SK-N-MC (cell line): ENCODE data around the gene ADGRA1.

ENCODE experiments used
- DNase-seq: peaks from one replicate; pipeline ENCODE4 v3.0.0-alpha.2; 2011; ENCODE audit warnings: low read depth, low spot score
- H3K27ac ChIP-seq: fragments of 200-600 bp; sonication (generic); 2 replicates; pipeline ENCODE4 v1.5.1; 2016; ENCODE audit warnings: mixed run types
- H3K36me3 ChIP-seq: fragments of 200-600 bp; sonication (generic); 2 replicates; pipeline ENCODE4 v1.6.1; 2017; ENCODE audit warnings: antibody characterized with exemption, low read length, mixed read lengths; ENCODE audit not compliant: insufficient read depth
- H3K4me3 ChIP-seq: fragments of 200-600 bp; sonication (generic); 2 replicates; pipeline ENCODE4 v1.5.1; 2016
- H3K9ac ChIP-seq: fragments of 200-600 bp; sonication (generic); 2 replicates; pipeline ENCODE4 v1.8.0; 2017; ENCODE audit warnings: mixed run types, mixed read lengths; ENCODE audit not compliant: insufficient read length
- H3K9me3 ChIP-seq: fragments of 200-600 bp; sonication (generic); 2 replicates; pipeline ENCODE4 v1.6.1; 2017; ENCODE audit warnings: low read depth, mild to moderate bottlenecking, antibody characterized with exemption, low read length, moderate library complexity, mixed read lengths
- EZH2 ChIP-seq: fragments of 200-600 bp; sonication (generic); IDR thresholded peaks from one replicate; pipeline ENCODE4 v1.6.1; 2017; ENCODE audit warnings: antibody characterized with exemption
- FOXP2 ChIP-seq: optimal IDR thresholded peaks from 2 replicates; pipeline ENCODE3; 2011; ENCODE audit warnings: mild to moderate bottlenecking, moderate library complexity; ENCODE audit not compliant: insufficient read depth; ENCODE audit errors: extremely low read length, control extremely low read depth
- POLR2AphosphoS5 ChIP-seq: IDR thresholded peaks from 2 replicates; pipeline ENCODE4 v1.6.1; 2012; ENCODE audit warnings: mild to moderate bottlenecking, low read depth, low read length, borderline replicate concordance

The ADGRA1 gene

GRCh38 chr10:133165556-133166503, 78.1 kb downstream of the ADGRA1 start:
- no peaks in the 10 kb centered on the region for H3K9me3 ChIP-seq
- no peak for TF ChIP-seq POLR2AphosphoS5

GRCh38 chr10:133166504-133166827, 78.7 kb downstream of the ADGRA1 start:
- Histone ChIP-seq H3K4me3 (no peak overlapping the region), H3K9me3 (no peaks in the 10 kb centered on the region), H3K36me3 (no peaks in the 10 kb centered on the region), H3K9ac (no peak overlapping the region), H3K27ac (no peak overlapping the region)
- TF ChIP-seq FOXP2 (no peak), EZH2 (no peak), POLR2AphosphoS5 (no peak)
- DNase-seq = no peak

More at GRCh38 chr10:133165556-133166503, 78.1 kb downstream of the ADGRA1 start:
- Histone ChIP-seq H3K27ac (no peak overlapping the region), H3K36me3 (no peaks in the 10 kb centered on the region), H3K4me3 (no peak overlapping the region), H3K9ac (no peak overlapping the region)
- DNase-seq = no peak

DNA sequence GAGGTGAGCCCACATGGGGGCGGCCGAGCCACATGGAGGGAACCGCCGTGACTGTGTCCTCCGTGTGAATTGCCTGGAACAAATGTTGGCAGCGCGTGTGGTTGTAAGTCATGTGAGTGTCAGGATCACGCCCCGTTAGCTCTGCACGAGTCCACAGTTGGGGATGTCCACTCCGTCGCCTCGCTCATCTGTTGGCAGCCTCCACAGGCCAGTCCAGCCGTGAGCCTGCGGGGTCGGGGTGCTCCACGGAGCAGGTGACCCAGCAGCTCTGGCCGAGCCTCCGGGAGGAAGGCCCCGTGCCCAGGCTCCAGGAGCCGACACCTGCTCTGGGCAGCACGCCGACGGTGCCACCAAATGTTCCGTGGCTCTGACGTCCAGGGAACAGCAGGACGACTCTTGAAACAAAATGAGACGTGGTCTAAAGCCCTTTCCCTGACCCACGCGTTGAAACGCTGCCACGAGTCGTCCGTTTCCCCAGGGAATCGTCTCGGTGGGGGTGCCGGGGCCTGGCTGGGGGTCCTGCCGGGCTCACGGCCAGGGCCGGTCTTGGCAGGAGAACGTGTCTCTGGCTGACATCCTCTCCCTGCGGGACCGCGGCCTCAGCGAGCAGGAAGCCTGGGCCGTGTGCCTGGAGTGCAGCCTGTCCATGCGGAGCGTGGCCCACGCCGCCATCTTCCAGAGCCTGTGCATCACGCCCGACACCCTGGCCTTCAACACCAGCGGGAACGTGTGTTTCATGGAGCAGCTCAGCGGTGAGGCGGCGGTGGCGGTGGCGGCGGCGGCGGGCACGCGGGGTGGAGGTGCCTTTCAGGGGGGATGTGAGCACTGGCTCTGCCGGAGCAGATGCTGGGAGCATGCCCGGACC, 79.3 kb downstream of the ADGRA1 start:
- no peak overlapping the region for H3K4me3 ChIP-seq
- H3K9me3 ChIP-seq = no peaks in the 10 kb centered on the region
- TF ChIP-seq POLR2AphosphoS5 = no peak
- TF ChIP-seq EZH2 = no peak
- no peak for TF ChIP-seq FOXP2
- no peaks in the 10 kb centered on the region for H3K36me3 ChIP-seq
- DNase-seq = no peak
- H3K27ac ChIP-seq = no peak overlapping the region
- H3K9ac ChIP-seq = no peak overlapping the region

DNA sequence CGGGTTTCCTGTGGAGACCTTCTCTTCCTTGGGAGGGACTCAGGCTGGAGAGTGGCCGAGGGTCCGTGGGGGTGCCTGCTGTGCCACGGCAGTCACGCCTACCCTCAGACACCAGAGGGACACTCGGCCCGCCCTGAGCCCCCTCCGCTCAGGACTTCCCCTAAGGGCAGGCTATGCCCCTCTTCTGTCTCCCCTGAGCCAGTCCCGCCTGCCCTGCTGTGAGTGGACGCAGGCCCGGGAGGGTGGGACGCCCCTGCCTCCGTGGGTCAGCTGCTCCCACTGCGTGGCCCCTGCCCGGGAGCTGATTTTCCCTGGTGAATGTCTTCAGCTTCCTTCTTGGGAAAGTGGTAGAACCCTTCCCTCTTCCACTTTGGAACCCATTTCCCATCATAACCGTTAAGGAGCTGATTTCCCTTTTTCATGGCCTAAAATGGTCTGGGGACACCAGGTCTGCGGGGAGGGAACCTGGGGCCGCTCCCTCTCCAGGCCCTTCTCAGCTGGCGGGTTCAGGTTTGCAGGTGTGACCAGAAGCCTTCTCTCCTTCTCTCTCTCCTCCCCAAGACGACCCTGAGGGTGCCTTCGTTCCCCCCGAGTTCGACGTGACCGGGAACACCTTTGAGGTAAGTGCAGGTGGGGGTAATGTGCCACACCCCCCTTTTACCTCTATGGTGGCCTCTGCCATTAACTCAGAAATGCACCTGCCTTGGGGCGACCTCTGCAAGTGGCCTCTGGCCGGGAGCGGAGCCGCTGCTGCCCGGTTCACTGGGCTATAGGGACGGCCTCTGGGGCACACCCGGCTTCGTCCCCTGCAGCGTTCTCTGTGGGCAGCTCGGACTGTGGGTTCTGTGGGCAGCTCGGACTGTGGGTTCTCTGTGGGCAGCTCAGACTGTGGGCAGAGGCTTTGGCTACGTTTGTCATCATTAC, 80.2 kb downstream of the ADGRA1 start:
- Histone ChIP-seq H3K9ac (no peak overlapping the region), H3K9me3 (no peaks in the 10 kb centered on the region), H3K36me3 (no peaks in the 10 kb centered on the region), H3K27ac (no peak overlapping the region), H3K4me3 (no peak overlapping the region)
- no peak for DNase-seq
- no peak for TF ChIP-seq EZH2
- TF ChIP-seq POLR2AphosphoS5 = no peak
- TF ChIP-seq FOXP2 = no peak

- no peak overlapping the region for H3K27ac ChIP-seq
- no peaks in the 10 kb centered on the region for H3K9me3 ChIP-seq
- TF ChIP-seq EZH2 = no peak
- TF ChIP-seq POLR2AphosphoS5 = no peak
- no peak for TF ChIP-seq FOXP2
- no peak overlapping the region for H3K4me3 ChIP-seq
- H3K9ac ChIP-seq = no peak overlapping the region
- no peaks in the 10 kb centered on the region for H3K36me3 ChIP-seq
- no peak for DNase-seq
These were observed 80.9 kb downstream of the ADGRA1 start for GRCh38 chr10:133168617-133169031.

GRCh38 chr10:133169173-133169947, 81.6 kb downstream of the ADGRA1 start:
- DNase-seq = no peak
- no peak overlapping the region for H3K9ac ChIP-seq
- no peaks in the 10 kb centered on the region for H3K9me3 ChIP-seq
- no peaks in the 10 kb centered on the region for H3K36me3 ChIP-seq
- H3K27ac ChIP-seq = no peak overlapping the region
- no peak overlapping the region for H3K4me3 ChIP-seq
- TF ChIP-seq FOXP2 = no peak
- TF ChIP-seq POLR2AphosphoS5 = no peak
- TF ChIP-seq EZH2 = no peak

DNA sequence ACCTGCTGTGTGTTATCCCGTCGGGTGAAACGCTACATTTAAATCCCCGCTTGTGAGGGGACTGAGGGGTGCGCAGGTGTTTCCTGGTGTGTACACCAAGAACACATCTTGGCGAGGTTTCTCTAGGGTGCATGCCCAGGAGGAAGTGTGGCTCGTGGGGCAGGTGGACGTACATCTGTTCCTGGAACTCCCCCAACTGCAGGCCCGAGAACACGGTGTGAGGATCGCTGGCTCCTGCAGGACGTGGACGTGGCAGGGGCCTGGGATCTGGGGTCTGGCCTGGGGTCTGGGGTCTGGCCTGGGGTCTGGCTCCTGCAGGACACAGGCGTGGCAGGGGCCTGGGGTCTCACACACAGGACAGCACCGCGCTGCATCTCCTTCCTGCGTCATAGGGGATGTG, 82.4 kb downstream of the ADGRA1 start:
- DNase-seq = no peak
- H3K4me3 ChIP-seq = no peak overlapping the region
- H3K36me3 ChIP-seq = no peaks in the 10 kb centered on the region
- no peak for TF ChIP-seq FOXP2
- no peak for TF ChIP-seq EZH2
- TF ChIP-seq POLR2AphosphoS5 = no peak
- H3K9me3 ChIP-seq = no peaks in the 10 kb centered on the region
- no peak overlapping the region for H3K9ac ChIP-seq
- H3K27ac ChIP-seq = no peak overlapping the region
